ENCODE measurements around the gene EXOC1.

The EXOC1 gene

DNA sequence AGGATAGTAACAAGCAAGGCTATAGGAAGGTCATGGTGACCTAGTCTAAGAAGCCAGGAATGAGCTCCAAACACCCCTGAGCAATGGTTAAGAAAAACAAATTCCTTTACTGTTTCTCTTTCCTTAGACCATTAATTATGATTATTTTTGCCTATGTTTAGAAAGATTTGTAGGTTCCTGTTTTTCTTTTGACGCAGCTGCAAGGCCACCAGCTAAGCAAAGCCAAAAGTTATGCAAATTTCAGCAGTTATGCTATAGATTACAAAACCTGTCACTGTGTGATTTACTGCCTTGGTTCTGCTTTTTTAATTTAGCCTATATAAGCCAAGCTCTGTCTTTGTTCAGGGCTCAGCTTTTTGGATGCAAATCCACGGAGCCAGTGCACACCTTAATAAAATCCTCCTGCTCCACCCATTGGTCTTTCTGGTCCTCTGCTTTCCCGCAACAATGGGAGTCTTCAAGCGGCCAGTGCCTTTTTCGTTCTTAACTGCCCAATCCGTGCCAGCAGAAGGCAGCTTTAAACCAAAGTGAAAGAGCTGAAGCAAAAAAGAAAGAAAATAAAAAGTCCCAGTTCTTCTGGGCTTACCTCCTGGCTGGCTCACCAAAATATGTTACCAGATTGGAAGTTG, 93.9 kb downstream of the EXOC1 start:
- in situ Hi-C loops (cut with MboI; ENCODE audit: low sequenced_read_pairs): no loop called here

DNA sequence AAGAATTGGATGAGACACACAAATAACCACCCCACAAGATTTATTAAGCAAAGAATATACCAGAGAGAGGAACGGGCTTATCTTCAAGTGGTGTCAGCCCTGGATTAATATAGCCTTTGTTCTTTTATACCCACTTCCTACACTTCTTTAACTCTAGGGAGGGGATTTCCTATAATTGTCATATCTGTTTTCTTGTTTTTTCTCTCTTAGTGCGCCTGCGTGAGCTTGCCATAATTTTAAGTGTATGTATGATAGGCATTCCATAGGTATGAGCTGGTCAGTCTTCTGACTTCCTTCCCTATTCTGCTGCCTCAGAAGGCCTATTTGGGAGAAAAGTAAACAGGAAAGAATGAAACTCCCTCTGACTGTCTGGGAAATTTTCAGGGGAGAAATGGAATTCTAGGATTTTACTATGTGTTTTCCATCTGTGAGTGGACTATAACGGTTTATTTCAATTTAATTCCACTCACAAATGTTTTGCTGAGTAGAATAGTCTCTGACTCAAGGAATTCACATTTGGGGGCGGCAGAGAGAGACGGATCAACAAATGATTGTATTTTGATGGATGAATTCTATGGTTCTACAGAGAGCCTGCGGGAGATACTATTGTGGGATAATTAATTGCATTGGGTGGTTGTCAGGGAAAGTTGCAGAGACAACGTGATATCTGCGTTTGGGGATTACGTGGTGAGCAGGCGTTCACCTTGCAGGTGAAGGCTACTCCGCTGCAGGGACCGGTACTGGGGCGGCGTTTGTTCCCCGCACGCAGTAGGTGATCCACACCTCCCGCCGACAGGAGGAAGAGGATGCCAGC, 94.7 kb downstream of the EXOC1 start:
- in situ Hi-C loops (cut with MboI; ENCODE audit: low sequenced_read_pairs): no loop called here

DNA sequence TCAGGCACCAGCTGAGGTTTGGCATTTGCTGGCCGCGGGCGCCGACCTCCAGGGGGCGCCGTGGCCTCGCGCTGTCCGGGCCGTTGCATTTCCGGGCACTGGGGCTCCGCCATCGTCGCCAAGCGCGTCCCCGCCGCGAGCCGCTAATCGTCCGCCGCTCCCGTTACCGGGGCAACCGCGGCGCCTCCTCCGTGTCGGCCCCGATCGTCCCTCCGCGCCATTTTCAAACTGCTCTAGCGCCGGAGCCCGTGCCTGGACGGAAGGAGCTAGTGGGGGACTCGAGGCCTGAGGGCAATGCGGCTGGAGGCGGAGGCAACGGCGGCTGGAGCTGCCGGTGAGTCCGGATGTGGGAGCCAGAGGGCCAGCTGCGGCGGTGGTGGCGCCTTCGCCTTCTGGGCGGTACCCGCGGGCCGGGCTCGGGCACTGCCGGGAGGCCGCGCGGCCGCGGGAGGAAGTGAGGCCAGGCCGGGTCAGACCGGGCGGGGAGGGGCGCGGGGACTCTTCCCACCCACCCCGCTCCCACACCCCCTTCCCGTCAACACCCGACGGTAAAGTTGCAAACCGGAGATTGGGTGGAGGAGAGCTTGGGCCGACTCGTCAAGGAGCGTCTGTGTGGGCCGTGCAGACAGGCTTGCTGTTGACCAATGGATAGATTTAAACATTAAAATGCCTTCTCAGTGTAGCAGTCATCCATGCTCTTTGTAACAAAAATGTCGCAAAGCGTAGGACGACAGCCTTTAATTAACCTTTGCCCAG, 95.5 kb downstream of the EXOC1 start, which contains the start of gene CEP135:
Gene CEP135, plus strand, starts transcription at position 220 of the 756 bp plus-strand sequence. CDS start 3,186 bp downstream, outside the sequence.
- in situ Hi-C loops (cut with MboI; ENCODE audit: low sequenced_read_pairs): no loop called here

DNA sequence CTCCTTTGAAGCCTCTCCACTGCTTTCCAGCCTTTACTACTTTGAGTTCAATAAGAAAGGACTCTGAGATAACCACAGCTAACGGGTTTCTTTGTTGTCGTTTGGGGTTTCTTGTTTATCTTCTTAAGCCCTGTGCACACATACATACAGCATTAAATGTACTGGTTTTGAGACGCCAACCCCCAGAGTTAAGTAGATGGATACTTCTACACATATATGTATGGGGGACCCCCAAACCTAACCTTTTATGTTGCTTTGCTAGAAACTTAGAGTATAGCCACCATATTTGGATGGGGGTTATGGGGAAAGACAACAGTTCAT, 96.0 kb downstream of the EXOC1 start:
- in situ Hi-C loops (cut with MboI; ENCODE audit: low sequenced_read_pairs): no loop called here

DNA sequence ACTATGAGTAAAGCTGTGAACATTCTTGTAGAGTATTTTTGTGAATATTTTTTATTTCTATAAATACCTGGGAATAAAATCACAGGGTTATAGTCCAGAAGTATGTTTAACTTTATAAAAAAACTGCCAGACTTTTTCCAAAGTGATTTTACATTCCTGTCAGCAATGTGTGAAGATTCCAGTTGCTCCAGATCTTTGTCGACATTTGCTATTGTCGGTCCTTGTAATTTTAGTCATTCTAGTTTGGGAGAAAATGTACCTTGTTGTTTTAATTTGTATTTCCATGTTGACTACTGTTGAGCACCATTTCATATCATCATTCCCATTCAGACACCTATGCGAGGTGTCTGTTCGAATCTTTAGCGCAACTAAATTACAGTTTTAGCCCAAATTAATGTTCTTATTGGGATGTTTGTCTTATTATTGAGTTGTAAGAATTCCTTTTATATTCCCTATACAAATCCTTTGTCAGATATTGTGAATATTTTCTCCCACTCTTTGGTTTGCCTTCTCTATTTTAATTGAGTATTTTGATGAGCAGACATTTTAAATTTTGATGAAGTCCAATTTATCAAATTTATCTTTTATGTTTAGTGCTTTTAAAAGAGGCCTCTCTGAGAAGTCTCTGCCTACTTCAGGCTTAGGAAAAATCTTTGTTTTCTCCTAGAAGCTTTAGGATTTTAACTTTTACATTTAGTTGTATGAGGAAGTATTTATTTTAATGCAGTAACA, 97.9 kb downstream of the EXOC1 start:
- in situ Hi-C loops (cut with MboI; ENCODE audit: low sequenced_read_pairs): no loop called here
